ENCODE measurements around the gene KMT2E.

KMT2E gene

GRCh38 chr7:105107458-105107857 is 93.5 kb downstream of the KMT2E start:
- Histone ChIP-seq H3K36me3 (ENCODE audit: control insufficient read depth in 5 of 5, insufficient read depth in 5 of 5, low read length in 5 of 5) (peaks cover 61 to 86% (median 77%) of the 10 kb centered on the region in 5 donors), H3K27ac (ENCODE audit: low read depth, low read length) (no peak overlapping the region), H3K4me3 (ENCODE audit: low read depth in 1 of 5, low read length in 5 of 5) (no peak overlapping the region), H3K9ac (ENCODE audit: low read length in 5 of 5) (no peak overlapping the region), H3K9me3 (ENCODE audit: control insufficient read depth in 5 of 5, low read length in 5 of 5) (no peaks in the 10 kb centered on the region), H3K27me3 (ENCODE audit: control insufficient read depth in 5 of 5, insufficient read depth in 4 of 5, low read length in 5 of 5) (no peaks in the 10 kb centered on the region), H3K4me1 (ENCODE audit: control insufficient read depth in 5 of 5, insufficient read depth in 5 of 5, low read length in 5 of 5) (no peaks in the 10 kb centered on the region)

GRCh38 chr7:105112440-105113418 is 98.7 kb downstream of the KMT2E start:
- Histone ChIP-seq H3K36me3 (ENCODE audit: control insufficient read depth in 5 of 5, insufficient read depth in 5 of 5, low read length in 5 of 5) (peaks cover 52 to 79% (median 65%) of the 10 kb centered on the region in 5 donors), H3K9ac (ENCODE audit: low read length in 5 of 5) (no peak overlapping the region), H3K4me1 (ENCODE audit: control insufficient read depth in 5 of 5, insufficient read depth in 5 of 5, low read length in 5 of 5) (no peaks in the 10 kb centered on the region), H3K27ac (ENCODE audit: low read depth, low read length) (no peak overlapping the region), H3K4me3 (ENCODE audit: low read depth in 1 of 5, low read length in 5 of 5) (no peak overlapping the region), H3K27me3 (ENCODE audit: control insufficient read depth in 5 of 5, insufficient read depth in 4 of 5, low read length in 5 of 5) (no peaks in the 10 kb centered on the region), H3K9me3 (ENCODE audit: control insufficient read depth in 5 of 5, low read length in 5 of 5) (no peaks in the 10 kb centered on the region)

- H3K27ac ChIP-seq (ENCODE audit: low read depth, low read length) = no peak overlapping the region
- H3K4me1 ChIP-seq (ENCODE audit: control insufficient read depth in 5 of 5, insufficient read depth in 5 of 5, low read length in 5 of 5) = no peaks in the 10 kb centered on the region
- no peak overlapping the region for H3K9ac ChIP-seq (ENCODE audit: low read length in 5 of 5)
- H3K36me3 ChIP-seq (ENCODE audit: control insufficient read depth in 5 of 5, insufficient read depth in 5 of 5, low read length in 5 of 5) = peaks cover 5 to 38% (median 19%) of the 10 kb centered on the region in 5 donors
- no peak overlapping the region for H3K4me3 ChIP-seq (ENCODE audit: low read depth in 1 of 5, low read length in 5 of 5)
- no peaks in the 10 kb centered on the region for H3K9me3 ChIP-seq (ENCODE audit: control insufficient read depth in 5 of 5, low read length in 5 of 5)
- H3K27me3 ChIP-seq (ENCODE audit: control insufficient read depth in 5 of 5, insufficient read depth in 4 of 5, low read length in 5 of 5) = no peaks in the 10 kb centered on the region
These were observed 104.9 kb downstream of the KMT2E start for GRCh38 chr7:105118612-105119600.

- Histone ChIP-seq H3K27ac (ENCODE audit: low read depth, low read length) (no peak overlapping the region), H3K4me3 (ENCODE audit: low read depth in 1 of 5, low read length in 5 of 5) (no peak overlapping the region), H3K9ac (ENCODE audit: low read length in 5 of 5) (no peak overlapping the region), H3K36me3 (ENCODE audit: control insufficient read depth in 5 of 5, insufficient read depth in 5 of 5, low read length in 5 of 5) (peaks cover 4 to 32% (median 16%) of the 10 kb centered on the region in 5 donors), H3K27me3 (ENCODE audit: control insufficient read depth in 5 of 5, insufficient read depth in 4 of 5, low read length in 5 of 5) (no peaks in the 10 kb centered on the region), H3K9me3 (ENCODE audit: control insufficient read depth in 5 of 5, low read length in 5 of 5) (no peaks in the 10 kb centered on the region), H3K4me1 (ENCODE audit: control insufficient read depth in 5 of 5, insufficient read depth in 5 of 5, low read length in 5 of 5) (no peaks in the 10 kb centered on the region)
These were observed 108.6 kb downstream of the KMT2E start for GRCh38 chr7:105122619-105123018.

GRCh38 chr7:105125745-105126144 is 111.7 kb downstream of the KMT2E start:
- Histone ChIP-seq H3K4me1 (ENCODE audit: control insufficient read depth in 5 of 5, insufficient read depth in 5 of 5, low read length in 5 of 5) (no peaks in the 10 kb centered on the region), H3K9ac (ENCODE audit: low read length in 5 of 5) (no peak overlapping the region), H3K27me3 (ENCODE audit: control insufficient read depth in 5 of 5, insufficient read depth in 4 of 5, low read length in 5 of 5) (no peaks in the 10 kb centered on the region), H3K4me3 (ENCODE audit: low read depth in 1 of 5, low read length in 5 of 5) (no peak overlapping the region), H3K9me3 (ENCODE audit: control insufficient read depth in 5 of 5, low read length in 5 of 5) (no peaks in the 10 kb centered on the region), H3K27ac (ENCODE audit: low read depth, low read length) (no peak overlapping the region), H3K36me3 (ENCODE audit: control insufficient read depth in 5 of 5, insufficient read depth in 5 of 5, low read length in 5 of 5) (peaks cover 4 to 32% (median 20%) of the 10 kb centered on the region in 5 donors)

GRCh38 chr7:105126436-105126975 is 112.5 kb downstream of the KMT2E start:
- peaks cover 4 to 31% (median 20%) of the 10 kb centered on the region in 5 donors for H3K36me3 ChIP-seq (ENCODE audit: control insufficient read depth in 5 of 5, insufficient read depth in 5 of 5, low read length in 5 of 5)
- no peak overlapping the region for H3K27ac ChIP-seq (ENCODE audit: low read depth, low read length)
- H3K4me1 ChIP-seq (ENCODE audit: control insufficient read depth in 5 of 5, insufficient read depth in 5 of 5, low read length in 5 of 5) = no peaks in the 10 kb centered on the region
- H3K27me3 ChIP-seq (ENCODE audit: control insufficient read depth in 5 of 5, insufficient read depth in 4 of 5, low read length in 5 of 5) = no peaks in the 10 kb centered on the region
- H3K4me3 ChIP-seq (ENCODE audit: low read depth in 1 of 5, low read length in 5 of 5) = no peak overlapping the region
- no peak overlapping the region for H3K9ac ChIP-seq (ENCODE audit: low read length in 5 of 5)
- H3K9me3 ChIP-seq (ENCODE audit: control insufficient read depth in 5 of 5, low read length in 5 of 5) = no peaks in the 10 kb centered on the region

GRCh38 chr7:105127179-105127578 is 113.2 kb downstream of the KMT2E start:
- H3K36me3 ChIP-seq (ENCODE audit: control insufficient read depth in 5 of 5, insufficient read depth in 5 of 5, low read length in 5 of 5) = peaks cover 4 to 38% (median 24%) of the 10 kb centered on the region in 5 donors
- H3K27ac ChIP-seq (ENCODE audit: low read depth, low read length) = no peak overlapping the region
- no peak overlapping the region for H3K4me3 ChIP-seq (ENCODE audit: low read depth in 1 of 5, low read length in 5 of 5)
- no peaks in the 10 kb centered on the region for H3K27me3 ChIP-seq (ENCODE audit: control insufficient read depth in 5 of 5, insufficient read depth in 4 of 5, low read length in 5 of 5)
- H3K4me1 ChIP-seq (ENCODE audit: control insufficient read depth in 5 of 5, insufficient read depth in 5 of 5, low read length in 5 of 5) = no peaks in the 10 kb centered on the region
- H3K9me3 ChIP-seq (ENCODE audit: control insufficient read depth in 5 of 5, low read length in 5 of 5) = no peaks in the 10 kb centered on the region
- H3K9ac ChIP-seq (ENCODE audit: low read length in 5 of 5) = no peak overlapping the region

GRCh38 chr7:105130048-105130447 is 116.0 kb downstream of the KMT2E start:
- Histone ChIP-seq H3K9me3 (ENCODE audit: control insufficient read depth in 5 of 5, low read length in 5 of 5) (no peaks in the 10 kb centered on the region), H3K4me1 (ENCODE audit: control insufficient read depth in 5 of 5, insufficient read depth in 5 of 5, low read length in 5 of 5) (no peaks in the 10 kb centered on the region), H3K27me3 (ENCODE audit: control insufficient read depth in 5 of 5, insufficient read depth in 4 of 5, low read length in 5 of 5) (no peaks in the 10 kb centered on the region), H3K4me3 (ENCODE audit: low read depth in 1 of 5, low read length in 5 of 5) (no peak overlapping the region), H3K9ac (ENCODE audit: low read length in 5 of 5) (no peak overlapping the region), H3K27ac (ENCODE audit: low read depth, low read length) (no peak overlapping the region), H3K36me3 (ENCODE audit: control insufficient read depth in 5 of 5, insufficient read depth in 5 of 5, low read length in 5 of 5) (peaks cover 3 to 47% (median 32%) of the 10 kb centered on the region in 5 donors)

GRCh38 chr7:105130580-105130979 is 116.6 kb downstream of the KMT2E start:
- H3K36me3 ChIP-seq (ENCODE audit: control insufficient read depth in 5 of 5, insufficient read depth in 5 of 5, low read length in 5 of 5) = peaks cover 0 to 42% (median 29%) of the 10 kb centered on the region in 5 donors
- H3K9me3 ChIP-seq (ENCODE audit: control insufficient read depth in 5 of 5, low read length in 5 of 5) = no peaks in the 10 kb centered on the region
- H3K27ac ChIP-seq (ENCODE audit: low read depth, low read length) = no peak overlapping the region
- H3K27me3 ChIP-seq (ENCODE audit: control insufficient read depth in 5 of 5, insufficient read depth in 4 of 5, low read length in 5 of 5) = no peaks in the 10 kb centered on the region
- H3K4me1 ChIP-seq (ENCODE audit: control insufficient read depth in 5 of 5, insufficient read depth in 5 of 5, low read length in 5 of 5) = no peaks in the 10 kb centered on the region
- no peak overlapping the region for H3K4me3 ChIP-seq (ENCODE audit: low read depth in 1 of 5, low read length in 5 of 5)
- H3K9ac ChIP-seq (ENCODE audit: low read length in 5 of 5) = no peak overlapping the region
